Cardiac muscle cell (in vitro differentiated cells and primary cell): Measurements from ENCODE around the gene POLR3C. TPM values are rescaled to one million over a fixed set of nuclear protein-coding genes. Genes with fewer than 3 reads are reported as not detected.
"Not testable (repeated sequence)": the region's sequence is repeated elsewhere in the genome, so short reads cannot be mapped to it uniquely, and the experiment has no call there.

Source experiments
- DNase-seq, 2 donors: peaks; one replicate each; pipeline versions ENCODE4 v3.0.0 to v3.0.0-alpha.2; 2010 to 2017; ENCODE audit warnings: low read depth in 1 of 2, low spot score in 1 of 2
- H3K27ac ChIP-seq: fragments of 200-600 bp; sonication (generic); 2 replicates; pipeline ENCODE4 v1.5.1; 2016
- H3K27me3 ChIP-seq: fragments of 200-600 bp; sonication (generic); 2 replicates; pipeline ENCODE4 v1.6.0; 2016; ENCODE audit warnings: control low read depth
- H3K36me3 ChIP-seq: fragments of 200-600 bp; sonication (generic); 2 replicates; pipeline ENCODE4 v1.5.1; 2016; ENCODE audit warnings: control low read depth
- H3K4me1 ChIP-seq: fragments of 200-600 bp; sonication (generic); 2 replicates; pipeline ENCODE4 v1.8.1; 2017; ENCODE audit warnings: low read depth, mild to moderate bottlenecking, mixed run types
- H3K4me3 ChIP-seq: fragments of 200-600 bp; sonication (generic); 2 replicates; pipeline ENCODE4 v1.5.1; 2016; ENCODE audit warnings: mild to moderate bottlenecking
- H3K9me3 ChIP-seq: fragments of 200-600 bp; sonication (generic); 2 replicates; pipeline ENCODE4 v1.5.1; 2017; ENCODE audit warnings: low read depth, mild to moderate bottlenecking, control low read depth
- polyA plus RNA-seq: library from polyadenylated mRNA; unstranded; fragments of >200 nt; fragmentation: Nextera tagmentation; extraction: Ambion mirVana; gene quantifications from 2 replicates; pipeline ENCODE4 v1.2.1, GENCODE V29; 2016
- total RNA-seq: library from RNA; depleted of rRNA; stranded (reverse); fragments of >200 nt; gene quantifications from 2 replicates; pipeline ENCODE4 v1.2.3, GENCODE V29; 2016
- TF ChIP-seq, protein P1 (sequence below): IDR thresholded peaks from 2 replicates; pipeline ENCODE4 v1.5.1; 2012; ENCODE audit warnings: low read depth, mild to moderate bottlenecking, low read length

Gene POLR3C
- total and polyA plus RNA-seq, 2 experiments from 2014 or later, result 31.4 to 33.2 TPM

- TF ChIP-seq, protein P1, sequence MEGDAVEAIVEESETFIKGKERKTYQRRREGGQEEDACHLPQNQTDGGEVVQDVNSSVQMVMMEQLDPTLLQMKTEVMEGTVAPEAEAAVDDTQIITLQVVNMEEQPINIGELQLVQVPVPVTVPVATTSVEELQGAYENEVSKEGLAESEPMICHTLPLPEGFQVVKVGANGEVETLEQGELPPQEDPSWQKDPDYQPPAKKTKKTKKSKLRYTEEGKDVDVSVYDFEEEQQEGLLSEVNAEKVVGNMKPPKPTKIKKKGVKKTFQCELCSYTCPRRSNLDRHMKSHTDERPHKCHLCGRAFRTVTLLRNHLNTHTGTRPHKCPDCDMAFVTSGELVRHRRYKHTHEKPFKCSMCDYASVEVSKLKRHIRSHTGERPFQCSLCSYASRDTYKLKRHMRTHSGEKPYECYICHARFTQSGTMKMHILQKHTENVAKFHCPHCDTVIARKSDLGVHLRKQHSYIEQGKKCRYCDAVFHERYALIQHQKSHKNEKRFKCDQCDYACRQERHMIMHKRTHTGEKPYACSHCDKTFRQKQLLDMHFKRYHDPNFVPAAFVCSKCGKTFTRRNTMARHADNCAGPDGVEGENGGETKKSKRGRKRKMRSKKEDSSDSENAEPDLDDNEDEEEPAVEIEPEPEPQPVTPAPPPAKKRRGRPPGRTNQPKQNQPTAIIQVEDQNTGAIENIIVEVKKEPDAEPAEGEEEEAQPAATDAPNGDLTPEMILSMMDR, result no peak
- no peaks in the 10 kb centered on the region for H3K36me3 ChIP-seq
These were observed 17.2 kb upstream of the POLR3C start for GRCh38 chr1:145806844-145807243.

DNA sequence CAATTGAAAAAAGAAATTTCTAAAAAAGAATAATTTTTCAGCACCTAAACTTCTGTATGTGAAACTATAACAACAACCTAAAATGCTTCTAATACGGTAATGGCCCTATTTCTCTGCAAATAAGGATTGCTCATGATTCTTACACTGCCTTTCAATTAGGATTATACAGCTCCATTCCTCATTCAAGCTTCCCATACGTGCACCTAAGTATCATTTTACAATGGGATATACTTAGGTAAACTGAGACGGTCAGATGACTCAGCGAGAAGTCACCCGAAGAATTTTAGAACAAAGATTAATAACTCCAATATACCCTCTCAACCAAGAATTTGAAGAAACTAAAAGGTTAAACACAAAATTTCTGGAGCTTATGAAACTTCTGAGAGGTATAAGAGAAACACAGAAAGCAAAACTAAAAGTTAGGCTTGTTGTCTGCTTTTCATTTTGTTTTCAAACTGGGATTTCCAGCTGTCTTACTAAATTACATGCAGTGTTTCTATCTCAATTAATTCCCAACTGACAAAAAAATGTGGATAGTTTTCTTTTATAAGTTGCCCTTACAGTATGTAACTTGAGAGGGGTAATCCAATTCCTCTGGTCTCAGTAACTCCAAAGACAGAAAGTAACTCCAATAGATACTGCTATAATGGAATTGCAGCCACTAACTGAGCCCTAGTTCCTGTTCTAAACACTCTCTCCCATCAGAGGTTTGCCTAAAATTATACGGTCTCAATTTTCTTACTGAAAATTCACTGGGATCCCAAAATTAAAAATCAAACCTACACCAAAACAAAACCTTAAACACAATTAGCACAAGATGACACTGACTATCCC lies 10.8 kb upstream of the POLR3C start:
- H3K27ac ChIP-seq, H3K4me1 ChIP-seq, H3K27me3 ChIP-seq, H3K9me3 ChIP-seq, DNase-seq, H3K36me3 ChIP-seq, H3K4me3 ChIP-seq: not testable (repeated sequence)

More at GRCh38 chr1:145806844-145807243, 17.2 kb upstream of the POLR3C start:
- DNase-seq, result no peak
- Histone ChIP-seq H3K9me3 (no peaks in the 10 kb centered on the region), H3K27ac (no peak overlapping the region), H3K4me1 (peaks cover 4% of the 10 kb centered on the region), H3K27me3 (no peaks in the 10 kb centered on the region), H3K4me3 (no peak overlapping the region)

- H3K4me3 ChIP-seq, H3K27me3 ChIP-seq, H3K9me3 ChIP-seq, H3K36me3 ChIP-seq, H3K4me1 ChIP-seq, H3K27ac ChIP-seq: not testable (repeated sequence)
- peak in 1 of 2 donors; percentile 59 for DNase-seq
These were observed 5.9 kb upstream of the POLR3C start for GRCh38 chr1:145818095-145818494.

DNA sequence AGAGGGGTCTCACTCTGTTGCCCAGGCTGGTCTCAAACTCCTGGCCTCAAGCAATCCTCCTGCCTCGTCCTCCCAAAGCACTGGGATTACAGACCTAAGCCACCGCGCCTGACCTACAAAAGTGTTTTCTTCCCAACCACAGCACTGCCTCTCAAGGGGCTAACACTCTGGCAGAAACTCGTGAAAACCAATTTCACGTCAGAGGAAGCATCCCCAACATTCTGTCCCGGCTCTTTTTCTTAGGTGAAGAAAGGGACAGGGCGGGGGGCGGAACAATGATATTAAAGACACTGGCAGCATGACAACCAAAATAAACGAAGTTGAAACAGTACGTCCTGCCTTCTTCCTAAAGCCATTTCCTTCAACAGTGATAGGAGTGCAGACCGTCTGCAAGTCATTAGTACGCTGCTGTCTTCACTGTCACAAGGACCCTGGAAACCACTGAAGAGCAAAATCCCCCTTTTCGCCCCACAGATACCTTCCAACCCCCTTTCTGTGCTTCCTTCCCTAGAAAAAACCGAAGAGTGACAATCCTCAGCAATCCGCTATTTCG lies 1.1 kb upstream of the POLR3C start:
- not testable (repeated sequence) for H3K4me1 ChIP-seq, DNase-seq, H3K27me3 ChIP-seq, H3K4me3 ChIP-seq, H3K9me3 ChIP-seq, H3K27ac ChIP-seq
- H3K36me3 ChIP-seq, result peaks cover 18% of the 10 kb centered on the region

GRCh38 chr1:145824499-145824842 lies 471 bp downstream of the POLR3C start:
- no peak for DNase-seq
- Histone ChIP-seq H3K36me3 (peaks cover 34% of the 10 kb centered on the region), H3K9me3 (no peaks in the 10 kb centered on the region)

GRCh38 chr1:145826030-145826429 lies 2.0 kb downstream of the POLR3C start:
- Histone ChIP-seq H3K27ac (no peak overlapping the region), H3K9me3 (no peaks in the 10 kb centered on the region), H3K4me3 (no peak overlapping the region), H3K4me1 (peaks cover 4% of the 10 kb centered on the region), H3K36me3 (peaks cover 45% of the 10 kb centered on the region), H3K27me3 (no peaks in the 10 kb centered on the region)
- DNase-seq, result no peak
- TF ChIP-seq, protein P1, result no peak

More at GRCh38 chr1:145824499-145824842, 471 bp downstream of the POLR3C start:
- peaks cover 4% of the 10 kb centered on the region for H3K4me1 ChIP-seq
- H3K4me3 ChIP-seq, result peak overlapping the region; percentile 67
- H3K27me3 ChIP-seq, result no peaks in the 10 kb centered on the region
- peak overlapping the region; percentile 91 for H3K27ac ChIP-seq
- TF ChIP-seq, protein P1, result no peak

DNA sequence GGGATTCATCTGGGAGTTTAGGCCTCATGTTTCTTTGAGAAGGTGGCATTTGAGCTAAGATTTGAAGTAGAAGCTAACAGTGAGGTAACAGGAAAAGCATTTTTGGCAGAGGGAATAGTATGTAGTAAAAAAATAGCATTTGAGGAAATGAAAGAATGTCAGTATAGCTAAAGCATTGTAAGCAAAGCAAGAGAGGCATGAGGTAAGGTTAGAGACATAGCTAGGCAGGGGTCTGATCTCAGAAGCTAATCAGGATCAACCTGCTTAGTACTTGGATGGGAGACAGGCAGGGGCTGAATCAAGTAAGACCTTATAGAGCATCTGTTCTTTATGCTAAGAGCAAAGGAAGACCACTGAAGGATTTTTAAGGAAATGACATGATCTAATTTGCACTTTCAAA lies 4.0 kb downstream of the POLR3C start:
- peaks cover 52% of the 10 kb centered on the region for H3K36me3 ChIP-seq
- H3K4me3 ChIP-seq, result no peak overlapping the region
- DNase-seq, result no peak
- H3K27ac ChIP-seq, result no peak overlapping the region
- TF ChIP-seq, protein P1, result no peak
- no peaks in the 10 kb centered on the region for H3K9me3 ChIP-seq
- no peaks in the 10 kb centered on the region for H3K27me3 ChIP-seq
- peaks cover 4% of the 10 kb centered on the region for H3K4me1 ChIP-seq
